ENCODE data around the gene SLC6A11.

The SLC6A11 gene

GRCh38 chr3:10834951-10835350 is 18.9 kb downstream of the SLC6A11 start:
- Histone ChIP-seq H3K36me3 (ENCODE audit: control insufficient read depth, insufficient read depth, low read length) (no peaks in the 10 kb centered on the region), H3K27me3 (ENCODE audit: control insufficient read depth, insufficient read depth, low read length) (no peaks in the 10 kb centered on the region), H3K9ac (no peak overlapping the region), H2AFZ (no peak overlapping the region), H3K27ac (no peak overlapping the region), H3K4me1 (no peaks in the 10 kb centered on the region), H3K4me3 (ENCODE audit: low read depth, low read length) (no peak overlapping the region), H3K9me3 (ENCODE audit: control insufficient read depth, low read length) (no peaks in the 10 kb centered on the region), H3K4me2 (ENCODE audit: low read length) (no peak overlapping the region), H3K79me2 (no peaks in the 10 kb centered on the region)
- TF ChIP-seq CTCF (IDR thresholded peaks at IDR 0.05): no peak

GRCh38 chr3:10835406-10835805 is 19.4 kb downstream of the SLC6A11 start:
- Histone ChIP-seq H3K27ac (no peak overlapping the region), H3K27me3 (ENCODE audit: control insufficient read depth, insufficient read depth, low read length) (no peaks in the 10 kb centered on the region), H3K9me3 (ENCODE audit: control insufficient read depth, low read length) (no peaks in the 10 kb centered on the region), H2AFZ (no peak overlapping the region), H3K79me2 (no peaks in the 10 kb centered on the region), H3K36me3 (ENCODE audit: control insufficient read depth, insufficient read depth, low read length) (no peaks in the 10 kb centered on the region), H3K4me1 (no peaks in the 10 kb centered on the region), H3K4me2 (ENCODE audit: low read length) (no peak overlapping the region), H3K4me3 (ENCODE audit: low read depth, low read length) (no peak overlapping the region), H3K9ac (no peak overlapping the region)
- TF ChIP-seq CTCF (IDR thresholded peaks at IDR 0.05): no peak

DNA sequence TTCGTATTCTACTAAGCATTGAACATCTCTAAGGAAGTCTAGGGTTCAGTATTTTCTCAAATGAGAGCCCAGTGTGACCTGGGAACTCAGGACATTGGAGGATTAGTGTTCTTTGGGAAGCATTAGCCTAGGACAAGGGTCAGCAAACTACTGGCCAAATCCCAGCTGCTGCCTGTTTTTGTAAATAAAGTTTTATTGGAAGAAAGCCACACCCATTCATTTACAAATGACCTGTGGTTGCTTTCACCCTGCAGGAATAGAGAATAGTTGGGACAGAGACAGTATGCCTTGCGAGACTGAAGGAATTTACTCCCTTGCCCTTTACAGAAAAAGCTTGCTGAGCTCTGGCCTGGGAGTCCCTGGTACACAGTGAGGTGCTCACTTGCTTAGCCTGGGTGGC is 20.6 kb downstream of the SLC6A11 start:
- H3K4me3 ChIP-seq (ENCODE audit: low read depth, low read length): no peak overlapping the region
- no peaks in the 10 kb centered on the region for H3K4me1 ChIP-seq
- no peaks in the 10 kb centered on the region for H3K79me2 ChIP-seq
- TF ChIP-seq CTCF (IDR thresholded peaks at IDR 0.05): no peak
- no peaks in the 10 kb centered on the region for H3K9me3 ChIP-seq (ENCODE audit: control insufficient read depth, low read length)
- no peak overlapping the region for H3K27ac ChIP-seq
- no peak overlapping the region for H3K4me2 ChIP-seq (ENCODE audit: low read length)
- H3K27me3 ChIP-seq (ENCODE audit: control insufficient read depth, insufficient read depth, low read length): no peaks in the 10 kb centered on the region
- H3K9ac ChIP-seq: no peak overlapping the region
- no peak overlapping the region for H2AFZ ChIP-seq
- no peaks in the 10 kb centered on the region for H3K36me3 ChIP-seq (ENCODE audit: control insufficient read depth, insufficient read depth, low read length)

GRCh38 chr3:10837849-10838248 is 21.8 kb downstream of the SLC6A11 start:
- Histone ChIP-seq H3K27me3 (ENCODE audit: control insufficient read depth, insufficient read depth, low read length) (no peaks in the 10 kb centered on the region), H3K36me3 (ENCODE audit: control insufficient read depth, insufficient read depth, low read length) (no peaks in the 10 kb centered on the region), H3K79me2 (no peaks in the 10 kb centered on the region), H3K27ac (no peak overlapping the region), H2AFZ (no peak overlapping the region), H3K4me2 (ENCODE audit: low read length) (no peak overlapping the region), H3K9ac (no peak overlapping the region), H3K9me3 (ENCODE audit: control insufficient read depth, low read length) (no peaks in the 10 kb centered on the region), H3K4me1 (no peaks in the 10 kb centered on the region), H3K4me3 (ENCODE audit: low read depth, low read length) (no peak overlapping the region)
- no peak for TF ChIP-seq CTCF (IDR thresholded peaks at IDR 0.05)

- no peak for TF ChIP-seq CTCF (IDR thresholded peaks at IDR 0.05)
- no peak overlapping the region for H3K4me2 ChIP-seq (ENCODE audit: low read length)
Observed at GRCh38 chr3:10839167-10839566, 23.1 kb downstream of the SLC6A11 start.

More at GRCh38 chr3:10839167-10839566, 23.1 kb downstream of the SLC6A11 start:
- no peak overlapping the region for H3K9ac ChIP-seq
- H3K27ac ChIP-seq: no peak overlapping the region
- no peaks in the 10 kb centered on the region for H3K9me3 ChIP-seq (ENCODE audit: control insufficient read depth, low read length)
- no peaks in the 10 kb centered on the region for H3K4me1 ChIP-seq
- H3K79me2 ChIP-seq: no peaks in the 10 kb centered on the region
- H3K27me3 ChIP-seq (ENCODE audit: control insufficient read depth, insufficient read depth, low read length): no peaks in the 10 kb centered on the region
- no peaks in the 10 kb centered on the region for H3K36me3 ChIP-seq (ENCODE audit: control insufficient read depth, insufficient read depth, low read length)
- H3K4me3 ChIP-seq (ENCODE audit: low read depth, low read length): no peak overlapping the region
- no peak overlapping the region for H2AFZ ChIP-seq
